Endothelial cell of umbilical vein (primary cell): ENCODE measurements around the gene CST3.
"Not testable (repeated sequence)": the region's sequence is repeated elsewhere in the genome, so short reads cannot be mapped to it uniquely, and the experiment has no call there.

Source experiments
- FOS ChIP-seq: IDR thresholded peaks from 2 replicates; pipeline ENCODE4 v1.6.1; 2011; ENCODE audit warnings: mild to moderate bottlenecking, low read length, moderate library complexity, borderline replicate concordance; ENCODE audit not compliant: insufficient read depth
- GATA2 ChIP-seq: IDR thresholded peaks from 2 replicates; pipeline ENCODE4 v1.7.0; 2011; ENCODE audit warnings: low read depth, mild to moderate bottlenecking, moderate library complexity, mixed read lengths, low read length; ENCODE audit not compliant: insufficient read length, insufficient read depth
- JUN ChIP-seq: IDR thresholded peaks from 2 replicates; pipeline ENCODE4 v1.6.1; 2011; ENCODE audit warnings: borderline replicate concordance, low read depth; ENCODE audit not compliant: insufficient read length, insufficient read depth
- POLR2AphosphoS5 ChIP-seq: IDR thresholded peaks from 2 replicates; pipeline ENCODE4 v1.6.1; 2012; ENCODE audit warnings: low read depth, mild to moderate bottlenecking, control low read depth, low read length, moderate library complexity; ENCODE audit not compliant: insufficient read depth
- TF ChIP-seq, protein P1 (sequence below), 2 donors: IDR thresholded peaks; 1 replicate in 1 of 2; 2 replicates in 1 of 2; pipeline ENCODE4 v1.5.1; 2011; ENCODE audit warnings: low read length in 2 of 2, mild to moderate bottlenecking in 2 of 2, moderate library complexity in 2 of 2, control low read depth in 1 of 2, inconsistent platforms in 1 of 2, low read depth in 1 of 2; ENCODE audit not compliant: insufficient read depth in 1 of 2; ENCODE audit errors: extremely low read depth in 1 of 2

DNA sequence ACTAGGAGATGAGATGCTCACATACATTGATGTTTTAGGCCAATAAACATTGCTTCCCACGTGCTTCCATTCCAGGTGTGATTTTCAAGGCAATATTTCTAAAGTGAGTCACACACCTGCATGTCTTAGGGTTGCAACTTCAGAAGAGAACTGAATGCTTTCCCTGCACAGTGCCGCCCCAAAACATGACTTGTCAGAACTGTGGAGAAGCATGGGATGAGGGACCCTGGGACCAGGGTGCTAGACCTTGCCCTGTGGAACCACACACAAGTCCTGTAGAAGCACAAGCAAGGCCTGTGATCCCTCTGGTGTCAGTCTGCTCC is 2.0 kb downstream of the CST3 start:
- not testable (repeated sequence) for TF ChIP-seq GATA2, JUN, POLR2AphosphoS5, FOS
- TF ChIP-seq, protein P1, sequence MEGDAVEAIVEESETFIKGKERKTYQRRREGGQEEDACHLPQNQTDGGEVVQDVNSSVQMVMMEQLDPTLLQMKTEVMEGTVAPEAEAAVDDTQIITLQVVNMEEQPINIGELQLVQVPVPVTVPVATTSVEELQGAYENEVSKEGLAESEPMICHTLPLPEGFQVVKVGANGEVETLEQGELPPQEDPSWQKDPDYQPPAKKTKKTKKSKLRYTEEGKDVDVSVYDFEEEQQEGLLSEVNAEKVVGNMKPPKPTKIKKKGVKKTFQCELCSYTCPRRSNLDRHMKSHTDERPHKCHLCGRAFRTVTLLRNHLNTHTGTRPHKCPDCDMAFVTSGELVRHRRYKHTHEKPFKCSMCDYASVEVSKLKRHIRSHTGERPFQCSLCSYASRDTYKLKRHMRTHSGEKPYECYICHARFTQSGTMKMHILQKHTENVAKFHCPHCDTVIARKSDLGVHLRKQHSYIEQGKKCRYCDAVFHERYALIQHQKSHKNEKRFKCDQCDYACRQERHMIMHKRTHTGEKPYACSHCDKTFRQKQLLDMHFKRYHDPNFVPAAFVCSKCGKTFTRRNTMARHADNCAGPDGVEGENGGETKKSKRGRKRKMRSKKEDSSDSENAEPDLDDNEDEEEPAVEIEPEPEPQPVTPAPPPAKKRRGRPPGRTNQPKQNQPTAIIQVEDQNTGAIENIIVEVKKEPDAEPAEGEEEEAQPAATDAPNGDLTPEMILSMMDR (IDR thresholded peaks at IDR 0.05; ENCODE audit: extremely low read depth in 1 of 2, insufficient read depth in 1 of 2, low read depth in 1 of 2, low read length in 2 of 2): not testable (repeated sequence)
